BLaER1 (cell line): ENCODE results near the gene MAFF.

Experiments
- H3K27ac ChIP-seq: shearing (Covaris generic); formaldehyde crosslinking; 2 replicates; pipeline ENCODE4 v1.8.1; 2022
- H3K27me3 ChIP-seq: shearing (Covaris generic); formaldehyde crosslinking; 2 replicates; pipeline ENCODE4 v1.8.1; 2022
- H3K36me3 ChIP-seq: shearing (Covaris generic); formaldehyde crosslinking; 2 replicates; pipeline ENCODE4 v1.8.1; 2022
- H3K4me1 ChIP-seq: shearing (Covaris generic); formaldehyde crosslinking; 2 replicates; pipeline ENCODE4 v1.8.1; 2022
- H3K4me2 ChIP-seq: shearing (Covaris generic); formaldehyde crosslinking; 2 replicates; pipeline ENCODE4 v1.8.1; 2022
- H3K4me3 ChIP-seq: shearing (Covaris generic); formaldehyde crosslinking; 2 replicates; pipeline ENCODE4 v1.8.1; 2022
- H3K9ac ChIP-seq: shearing (Covaris generic); formaldehyde crosslinking; 2 replicates; pipeline ENCODE4 v1.8.1; 2022
- H3K9me3 ChIP-seq: shearing (Covaris generic); formaldehyde crosslinking; 2 replicates; pipeline ENCODE4 v1.8.1; 2022
- H4K20me1 ChIP-seq: shearing (Covaris generic); formaldehyde crosslinking; 2 replicates; pipeline ENCODE4 v1.8.1; 2022
- Cebpa-rat ChIP-seq: shearing (Covaris generic); IDR thresholded peaks from 2 replicates; pipeline ENCODE4 v1.8.1; 2022

The MAFF gene

DNA sequence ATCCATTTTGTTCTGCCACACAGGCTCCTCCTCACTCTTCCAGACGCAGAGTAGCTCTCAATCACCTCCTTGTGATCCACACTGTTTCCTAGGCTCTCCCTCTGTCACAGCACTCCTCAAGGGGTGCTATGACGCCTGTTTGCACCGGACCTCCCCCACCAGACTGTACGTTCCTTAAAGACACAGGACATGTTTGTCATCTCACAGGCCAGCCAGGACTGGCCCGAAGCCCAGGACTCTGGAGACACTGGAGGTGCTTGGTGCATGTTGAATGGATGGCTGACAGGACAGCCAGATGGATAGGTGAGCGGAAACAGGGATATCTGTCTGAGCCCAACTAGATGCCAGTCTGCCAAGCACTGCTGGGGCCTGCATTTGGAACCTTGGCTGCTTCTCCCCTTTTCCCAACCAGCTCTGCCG, 33.8 kb upstream of the MAFF start:
- peaks cover 60% of the 10 kb centered on the region for H3K4me1 ChIP-seq
- no peaks in the 10 kb centered on the region for H3K27me3 ChIP-seq
- no peak overlapping the region for H3K4me3 ChIP-seq
- no peak for TF ChIP-seq Cebpa-rat
- peaks cover 56% of the 10 kb centered on the region for H3K36me3 ChIP-seq
- peaks cover 27% of the 10 kb centered on the region for H4K20me1 ChIP-seq
- no peaks in the 10 kb centered on the region for H3K9me3 ChIP-seq
- H3K4me2 ChIP-seq, result peak overlapping the region; percentile 29; the same call in 1 of the 2 replicates
- H3K9ac ChIP-seq, result no peak overlapping the region
- no peak overlapping the region for H3K27ac ChIP-seq

- Histone ChIP-seq H3K36me3 (peaks cover 53% of the 10 kb centered on the region), H3K27ac (no peak overlapping the region), H3K9ac (no peak overlapping the region), H3K27me3 (no peaks in the 10 kb centered on the region), H3K4me2 (no peak overlapping the region), H4K20me1 (peaks cover 16% of the 10 kb centered on the region), H3K4me1 (peaks cover 60% of the 10 kb centered on the region), H3K4me3 (no peak overlapping the region), H3K9me3 (no peaks in the 10 kb centered on the region)
- no peak for TF ChIP-seq Cebpa-rat
Measured at GRCh38 chr22:38169116-38169515, 32.7 kb upstream of the MAFF start.

DNA sequence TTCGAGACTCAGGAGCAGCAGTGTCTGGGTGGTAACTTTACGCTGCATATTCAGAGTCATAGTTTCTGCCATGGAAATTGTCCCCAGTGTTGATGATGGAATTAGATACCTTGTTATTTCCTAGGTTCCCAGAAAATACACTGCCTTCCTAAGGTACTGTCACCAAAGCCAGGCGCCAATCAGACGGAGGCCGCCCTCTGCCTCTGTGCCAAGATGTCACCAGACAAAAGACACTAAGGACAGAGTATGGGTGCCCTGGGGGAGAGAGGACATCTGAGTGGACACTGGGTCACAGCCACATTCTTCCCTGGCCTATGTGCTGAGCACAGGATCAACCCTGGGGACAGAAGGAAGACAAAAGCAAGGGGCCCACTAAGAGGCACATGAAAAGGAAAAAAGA, 31.3 kb upstream of the MAFF start:
- peaks cover 62% of the 10 kb centered on the region for H3K4me1 ChIP-seq
- H3K4me2 ChIP-seq, result no peak overlapping the region
- H3K27me3 ChIP-seq, result no peaks in the 10 kb centered on the region
- H3K9me3 ChIP-seq, result no peaks in the 10 kb centered on the region
- TF ChIP-seq Cebpa-rat, result no peak
- no peak overlapping the region for H3K27ac ChIP-seq
- peaks cover 41% of the 10 kb centered on the region for H3K36me3 ChIP-seq
- no peak overlapping the region for H3K9ac ChIP-seq
- H4K20me1 ChIP-seq, result 0 out of 2 replicates have a peak, but pooled peaks cover 6% of the 10 kb centered on the region
- H3K4me3 ChIP-seq, result no peak overlapping the region

GRCh38 chr22:38171927-38172831, 29.6 kb upstream of the MAFF start:
- H3K4me3 ChIP-seq, result no peak overlapping the region
- peaks cover 69% of the 10 kb centered on the region for H3K4me1 ChIP-seq
- H3K9me3 ChIP-seq, result no peaks in the 10 kb centered on the region
- no peaks in the 10 kb centered on the region for H3K27me3 ChIP-seq
- TF ChIP-seq Cebpa-rat, result no peak
- H3K4me2 ChIP-seq, result peak overlapping the region; percentile 82
- 0 out of 2 replicates have a peak, but pooled peaks cover 6% of the 10 kb centered on the region for H4K20me1 ChIP-seq
- H3K36me3 ChIP-seq, result peaks cover 25% of the 10 kb centered on the region
- peak overlapping the region; percentile 77 for H3K27ac ChIP-seq
- H3K9ac ChIP-seq, result peak overlapping the region; percentile 31

DNA sequence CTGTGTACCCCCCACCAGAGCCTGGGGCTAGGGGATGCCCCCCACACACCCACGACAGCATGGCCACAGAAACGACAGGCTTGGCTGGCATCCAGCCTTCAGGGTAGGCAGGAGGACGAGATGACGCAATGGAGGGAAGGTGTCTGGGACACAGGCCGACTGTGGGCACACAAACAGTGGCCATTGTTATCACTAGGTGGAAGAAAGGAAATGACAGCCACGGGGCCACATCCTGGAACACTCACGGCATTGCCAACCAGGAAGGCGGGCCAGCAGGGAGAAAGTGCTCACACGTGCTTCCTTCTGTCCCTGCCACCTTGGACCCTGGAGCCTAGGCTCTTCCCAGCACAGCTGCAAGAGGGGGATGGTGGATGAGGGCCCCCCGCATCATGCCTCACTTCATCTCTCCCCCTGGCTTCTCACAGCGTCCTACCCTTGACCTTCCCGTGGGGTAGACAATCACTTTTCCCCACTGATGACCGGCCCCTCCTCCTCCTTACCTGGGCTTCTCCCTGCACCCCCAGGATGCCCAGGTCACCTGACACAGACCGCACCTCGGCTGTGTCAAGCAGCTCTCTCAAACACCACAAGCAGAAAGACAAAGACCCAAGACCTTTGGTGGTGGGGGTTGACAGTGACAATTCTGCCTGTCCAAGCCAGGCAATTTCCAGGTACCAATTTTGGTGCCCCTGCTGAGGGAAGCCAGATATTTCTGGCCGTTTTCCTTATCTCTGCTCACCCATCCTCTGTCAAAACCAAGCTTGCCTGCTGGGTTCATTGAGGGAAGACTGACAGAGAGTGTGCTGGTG, 28.8 kb upstream of the MAFF start:
- Histone ChIP-seq H3K9me3 (no peaks in the 10 kb centered on the region), H3K36me3 (peaks cover 16% of the 10 kb centered on the region), H3K9ac (peak overlapping the region; percentile 31), H4K20me1 (no peaks in the 10 kb centered on the region), H3K4me2 (peak overlapping the region; percentile 82), H3K27ac (peak overlapping the region; percentile 77), H3K27me3 (no peaks in the 10 kb centered on the region), H3K4me1 (peaks cover 69% of the 10 kb centered on the region), H3K4me3 (no peak overlapping the region)
- TF ChIP-seq Cebpa-rat, result peak; percentile 67

DNA sequence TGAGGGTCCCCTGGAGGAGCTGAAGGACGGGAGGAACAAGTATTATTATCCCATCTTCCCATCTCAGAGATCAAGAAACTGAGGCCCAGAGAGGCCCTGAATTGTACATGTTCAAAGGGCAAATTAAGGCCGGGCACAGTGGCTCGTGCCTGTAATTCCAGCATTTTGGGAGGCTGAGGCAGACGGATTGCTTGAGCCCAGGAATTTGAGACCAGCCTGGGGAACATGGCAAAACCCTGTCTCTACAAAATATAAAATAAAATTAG, 28.2 kb upstream of the MAFF start:
- H3K4me1 ChIP-seq, result peaks cover 71% of the 10 kb centered on the region
- no peaks in the 10 kb centered on the region for H4K20me1 ChIP-seq
- H3K27me3 ChIP-seq, result no peaks in the 10 kb centered on the region
- no peaks in the 10 kb centered on the region for H3K9me3 ChIP-seq
- peak overlapping the region; percentile 77; the same call in 1 of the 2 replicates for H3K27ac ChIP-seq
- peak overlapping the region; percentile 82 for H3K4me2 ChIP-seq
- H3K36me3 ChIP-seq, result peaks cover 11% of the 10 kb centered on the region
- no peak overlapping the region for H3K4me3 ChIP-seq
- no peak overlapping the region for H3K9ac ChIP-seq
- no peak for TF ChIP-seq Cebpa-rat

DNA sequence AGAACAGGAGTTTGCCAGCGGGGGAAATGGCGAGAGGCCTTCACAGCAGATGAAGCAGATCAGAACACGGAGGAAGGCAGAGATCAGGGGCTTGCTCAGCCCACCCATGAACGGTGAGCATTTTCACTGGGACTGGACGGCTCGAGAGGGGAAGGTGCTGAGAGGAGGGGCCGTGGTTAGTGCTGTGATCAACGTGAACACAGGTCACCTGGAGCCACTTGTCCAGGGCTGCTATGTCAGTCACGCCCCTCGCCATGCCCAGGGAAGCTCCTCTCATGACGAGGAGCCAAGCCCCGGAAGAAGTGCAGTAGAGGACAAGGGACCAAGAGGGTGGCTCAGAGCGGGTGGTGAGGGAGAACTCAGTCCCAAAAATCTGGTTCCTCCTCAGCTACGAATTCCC, 27.2 kb upstream of the MAFF start:
- no peak for TF ChIP-seq Cebpa-rat
- peak overlapping the region; percentile 89 for H3K4me2 ChIP-seq

DNA sequence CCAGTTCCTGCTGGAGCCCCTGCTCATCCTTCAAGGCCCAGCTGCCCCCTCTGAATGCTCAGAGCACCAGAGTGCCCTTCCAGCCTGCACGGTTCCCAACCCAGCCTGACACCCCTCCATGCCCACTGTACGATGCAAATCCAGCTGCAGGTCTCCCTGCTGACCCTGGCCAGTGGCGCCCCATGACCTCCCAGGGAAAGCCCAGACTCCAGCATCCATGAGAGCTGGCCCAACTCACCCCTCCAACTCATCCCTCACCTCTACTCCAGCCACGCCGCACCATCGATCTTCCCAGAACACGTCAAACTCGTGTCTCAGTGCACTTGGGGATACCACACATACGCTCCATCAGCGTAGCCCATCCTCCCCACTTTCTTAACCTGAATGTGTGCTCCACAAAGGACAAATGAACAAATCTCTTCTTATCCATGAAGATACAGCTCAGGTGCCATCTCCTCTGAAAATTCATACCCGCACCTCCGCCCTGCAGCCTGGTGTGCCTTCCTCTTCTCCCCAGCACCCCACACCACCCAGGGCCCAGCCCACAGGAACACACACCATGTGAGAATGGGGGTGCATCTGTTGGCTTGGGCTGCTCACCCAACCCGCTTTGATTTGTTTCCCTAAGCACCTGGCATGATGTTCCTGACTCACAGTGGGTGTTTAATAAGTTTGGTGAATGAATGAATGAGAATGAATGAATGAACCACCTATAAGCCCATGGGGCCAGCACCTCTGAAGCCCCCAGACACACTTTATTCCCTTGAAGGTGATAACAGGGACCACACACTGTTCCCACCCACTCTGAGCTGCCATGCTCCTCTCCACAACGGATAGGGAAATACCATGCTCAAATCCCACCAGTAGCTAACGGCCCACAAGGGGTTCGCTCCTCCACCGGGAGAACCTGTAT, 26.3 kb upstream of the MAFF start:
- H3K27me3 ChIP-seq, result no peaks in the 10 kb centered on the region
- H3K9me3 ChIP-seq, result no peaks in the 10 kb centered on the region
- no peak for TF ChIP-seq Cebpa-rat
- H3K36me3 ChIP-seq, result peaks cover 4% of the 10 kb centered on the region; the same call in 1 of the 2 replicates
- peaks cover 85% of the 10 kb centered on the region for H3K4me1 ChIP-seq
- H3K4me2 ChIP-seq, result peak overlapping the region; percentile 89
- peak overlapping the region; percentile 72 for H3K9ac ChIP-seq
- no peaks in the 10 kb centered on the region for H4K20me1 ChIP-seq
- no peak overlapping the region for H3K4me3 ChIP-seq
- peak overlapping the region; percentile 81 for H3K27ac ChIP-seq

More for the DNA sequence above, 27.2 kb upstream of the MAFF start:
- H3K27ac ChIP-seq, result peak overlapping the region; percentile 81
- no peak overlapping the region for H3K4me3 ChIP-seq
- no peaks in the 10 kb centered on the region for H4K20me1 ChIP-seq
- H3K4me1 ChIP-seq, result peaks cover 76% of the 10 kb centered on the region
- peaks cover 5% of the 10 kb centered on the region; the same call in 1 of the 2 replicates for H3K36me3 ChIP-seq
- H3K27me3 ChIP-seq, result no peaks in the 10 kb centered on the region
- no peaks in the 10 kb centered on the region for H3K9me3 ChIP-seq
- H3K9ac ChIP-seq, result no peak overlapping the region

GRCh38 chr22:38176170-38176741, 25.5 kb upstream of the MAFF start:
- Histone ChIP-seq H3K36me3 (peaks cover 4% of the 10 kb centered on the region; the same call in 1 of the 2 replicates), H3K4me3 (no peak overlapping the region), H3K27ac (peak overlapping the region; percentile 81), H3K9ac (peak overlapping the region; percentile 72), H4K20me1 (no peaks in the 10 kb centered on the region), H3K9me3 (no peaks in the 10 kb centered on the region), H3K4me1 (peaks cover 91% of the 10 kb centered on the region), H3K4me2 (peak overlapping the region; percentile 89), H3K27me3 (no peaks in the 10 kb centered on the region)
- no peak for TF ChIP-seq Cebpa-rat
